Sigmoid colon (tissue), 7 donors: ENCODE data around the gene TAMALIN. TPM values are rescaled to one million over a fixed set of nuclear protein-coding genes. Genes with fewer than 3 reads are reported as not detected.
A peak's percentile ranks its signal among the peaks of the same experiment; 100 is the strongest.

Experiments
- DNase-seq: peaks from one replicate; pipeline ENCODE4 v3.0.0-alpha.2; 2019
- H3K27ac ChIP-seq, 4 donors: fragments of 200-600 bp; sonication (generic); one replicate each; pipeline ENCODE4 v1.5.1; 2016 to 2019; ENCODE audit warnings: mild to moderate bottlenecking in 1 of 4
- H3K27me3 ChIP-seq, 3 donors: fragments of 200-600 bp; sonication (generic); one replicate each; pipeline ENCODE4 v1.5.1; 2019; ENCODE audit warnings: mild to moderate bottlenecking in 1 of 3
- H3K36me3 ChIP-seq, 4 donors: fragments of 200-600 bp; sonication (generic); one replicate each; pipeline ENCODE4 v1.5.1; 2016 to 2019
- H3K4me1 ChIP-seq, 4 donors: fragments of 200-600 bp; sonication (generic); one replicate each; pipeline ENCODE4 v1.5.1; 2017 to 2019
- H3K4me3 ChIP-seq, 4 donors: fragments of 200-600 bp; sonication (generic); one replicate each; pipeline ENCODE4 v1.5.1; 2017 to 2019; ENCODE audit warnings: mild to moderate bottlenecking in 2 of 4, moderate library complexity in 1 of 4
- H3K9me3 ChIP-seq, 4 donors: fragments of 200-600 bp in 3 of 4; sonication (generic) in 3 of 4; one replicate each; pipeline versions ENCODE4 v1.5.1 to v1.6.1; 2013 to 2019
- EP300 ChIP-seq, 4 donors: sonication (generic); formaldehyde crosslinking; IDR thresholded peaks; one replicate each; pipeline ENCODE4 v1.6.1; 2017; ENCODE audit warnings: antibody characterized with exemption in 4 of 4
- POLR2A ChIP-seq, 2 donors: fragments of 450-650 bp; IDR thresholded peaks; one replicate each; pipeline ENCODE4 v1.6.1; 2016; ENCODE audit warnings: antibody characterized with exemption in 2 of 2, mild to moderate bottlenecking in 2 of 2, moderate library complexity in 2 of 2
- POLR2AphosphoS5 ChIP-seq, 4 donors: sonication (generic); formaldehyde crosslinking; IDR thresholded peaks; one replicate each; pipeline ENCODE4 v1.6.1; 2017; ENCODE audit warnings: antibody characterized with exemption in 4 of 4
- WGBS, 2 donors: extraction: QIAGEN DNeasy Blood & Tissue Kit; methylation state at CpG; one replicate each; pipeline ENCODE4 v1.1.7; 2013; 5-methylcytosine and 5-hydroxymethylcytosine counted together
- intact Hi-C: fragments of 100-400 bp; cut with DNase I; formaldehyde crosslinking; loops from one replicate; pipeline ENCODE4 v1.15.1; 2023
- polyA plus RNA-seq, 3 donors: library from polyadenylated mRNA; stranded (reverse); fragments of 200-250 nt; gene quantifications; one replicate each; pipeline ENCODE4 v1.2.3, GENCODE V29; 2013
- total RNA-seq, 4 donors: library from RNA; depleted of rRNA; stranded (reverse); fragments of >200 nt; gene quantifications; one replicate each; pipeline ENCODE4 v1.1.0, GENCODE V29; 2016
- TF ChIP-seq, protein P1 (sequence below), 4 experiments: fragments of 450-650 bp in 3 of 4; fragments of 200-600 bp in 1 of 4; IDR thresholded peaks; one replicate each; pipeline ENCODE4 v1.5.1; 2016 to 2019; ENCODE audit warnings: antibody characterized with exemption in 4 of 4, mild to moderate bottlenecking in 3 of 4, moderate library complexity in 2 of 4
- donor health status: healthy with polysubstance abuse.
- donor health status: Bipolar disorder and iron deficiency.
- donor health status: healthy.

TAMALIN gene
- total and polyA plus RNA-seq, 7 donors: 4.2 to 17.0 (median 9.4) TPM

DNA sequence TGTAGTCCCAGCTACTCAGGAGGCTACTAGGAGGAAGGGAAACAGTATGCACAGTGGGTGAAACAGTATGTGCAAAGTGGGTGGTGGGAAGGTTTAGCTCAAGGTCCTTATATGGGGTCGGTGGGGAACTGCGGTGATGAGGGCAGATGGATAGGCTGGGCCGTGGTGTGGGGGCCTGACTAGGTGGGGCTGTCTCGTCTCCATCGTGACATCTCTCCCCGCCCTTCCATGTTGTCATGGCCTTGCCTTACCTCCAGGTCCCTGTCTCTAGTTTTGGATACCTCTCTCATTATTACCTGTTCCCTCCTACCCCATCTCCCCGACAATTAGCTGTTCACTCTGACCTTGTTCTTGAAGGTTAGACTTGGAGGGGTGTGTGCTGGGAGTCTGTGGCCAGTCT lies 40.1 kb downstream of the TAMALIN start:
- no peak for TF ChIP-seq POLR2AphosphoS5 (IDR thresholded peaks at IDR 0.05)
- DNase-seq: peak; percentile 63
- H3K36me3 ChIP-seq: no peaks in the 10 kb centered on the region
- H3K9me3 ChIP-seq: no peaks in the 10 kb centered on the region
- intact Hi-C loops: no loop called here
- WGBS, 2 donors: 89 to 92% methylated on average over 7 of the region's 7 CpGs
- peak overlapping the region in 2 of 4 donors; percentile 92 to 96 for H3K27ac ChIP-seq
- no peaks in the 10 kb centered on the region for H3K27me3 ChIP-seq
- H3K4me3 ChIP-seq: no peak overlapping the region
- peaks cover 0 to 66% (median 56%) of the 10 kb centered on the region in 4 donors for H3K4me1 ChIP-seq

DNA sequence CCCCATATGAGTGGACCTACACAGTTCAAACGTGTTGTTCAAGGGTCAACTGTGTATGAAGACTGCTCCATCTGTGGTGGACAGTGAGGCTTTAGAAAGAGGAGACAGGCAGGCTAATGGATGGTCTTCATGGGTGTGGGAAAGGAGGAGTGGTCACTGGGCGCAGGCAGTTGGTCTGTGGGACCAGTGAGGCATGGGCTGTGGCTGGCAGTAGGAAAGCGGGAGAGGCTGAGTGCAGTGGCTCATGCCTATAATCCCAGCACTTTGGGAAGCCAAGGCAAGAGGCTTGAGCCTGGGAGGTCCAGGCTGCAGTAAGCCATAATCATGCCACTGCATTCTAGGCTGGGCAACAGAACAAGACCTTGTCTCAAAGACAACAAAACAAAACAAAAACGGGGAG lies 42.5 kb downstream of the TAMALIN start:
- no peaks in the 10 kb centered on the region for H3K9me3 ChIP-seq
- 78 to 82% methylated on average over 4 of the region's 4 CpGs for WGBS, 2 donors
- H3K4me3 ChIP-seq: no peak overlapping the region
- intact Hi-C loops: no loop called here
- TF ChIP-seq, protein P1, sequence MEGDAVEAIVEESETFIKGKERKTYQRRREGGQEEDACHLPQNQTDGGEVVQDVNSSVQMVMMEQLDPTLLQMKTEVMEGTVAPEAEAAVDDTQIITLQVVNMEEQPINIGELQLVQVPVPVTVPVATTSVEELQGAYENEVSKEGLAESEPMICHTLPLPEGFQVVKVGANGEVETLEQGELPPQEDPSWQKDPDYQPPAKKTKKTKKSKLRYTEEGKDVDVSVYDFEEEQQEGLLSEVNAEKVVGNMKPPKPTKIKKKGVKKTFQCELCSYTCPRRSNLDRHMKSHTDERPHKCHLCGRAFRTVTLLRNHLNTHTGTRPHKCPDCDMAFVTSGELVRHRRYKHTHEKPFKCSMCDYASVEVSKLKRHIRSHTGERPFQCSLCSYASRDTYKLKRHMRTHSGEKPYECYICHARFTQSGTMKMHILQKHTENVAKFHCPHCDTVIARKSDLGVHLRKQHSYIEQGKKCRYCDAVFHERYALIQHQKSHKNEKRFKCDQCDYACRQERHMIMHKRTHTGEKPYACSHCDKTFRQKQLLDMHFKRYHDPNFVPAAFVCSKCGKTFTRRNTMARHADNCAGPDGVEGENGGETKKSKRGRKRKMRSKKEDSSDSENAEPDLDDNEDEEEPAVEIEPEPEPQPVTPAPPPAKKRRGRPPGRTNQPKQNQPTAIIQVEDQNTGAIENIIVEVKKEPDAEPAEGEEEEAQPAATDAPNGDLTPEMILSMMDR (IDR thresholded peaks at IDR 0.05): no peak
- TF ChIP-seq POLR2AphosphoS5 (IDR thresholded peaks at IDR 0.05): no peak
- TF ChIP-seq EP300 (IDR thresholded peaks at IDR 0.05): no peak
- no peak for TF ChIP-seq POLR2A (IDR thresholded peaks at IDR 0.05)
- H3K27me3 ChIP-seq: no peaks in the 10 kb centered on the region
- H3K4me1 ChIP-seq: peaks cover 0 to 65% (median 61%) of the 10 kb centered on the region in 4 donors
- no peak for DNase-seq
- peak overlapping the region in 3 of 4 donors; percentile 94 to 100 (median 98) for H3K27ac ChIP-seq
- peaks cover 0 to under 1% (median under 1%) of the 10 kb centered on the region in 4 donors for H3K36me3 ChIP-seq

DNA sequence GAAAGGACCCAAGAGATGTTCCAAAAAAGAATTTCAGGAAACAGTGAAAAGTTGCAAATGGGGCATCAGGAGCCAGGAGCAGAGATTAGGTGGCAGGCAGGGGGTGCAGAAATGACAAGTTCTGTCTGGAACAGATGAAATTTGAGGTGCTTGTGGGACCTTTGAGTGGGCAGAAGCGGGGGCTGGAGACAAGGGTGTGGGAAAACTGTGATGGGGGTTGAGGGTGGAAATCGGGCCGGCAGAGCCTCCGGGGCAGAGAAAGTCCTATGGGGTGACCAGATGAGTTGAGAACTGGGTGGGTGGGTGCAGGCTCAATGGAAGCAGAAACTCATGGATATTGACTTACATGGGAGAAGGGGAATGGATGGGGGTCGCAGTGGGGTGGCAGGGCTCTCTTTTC lies 42.9 kb downstream of the TAMALIN start:
- Histone ChIP-seq H3K4me3 (no peak overlapping the region), H3K27ac (peak overlapping the region; percentile 94 to 100 (median 96))
- intact Hi-C loops: loop anchor here (2.0 kb wide), 1 partner anchor 17 kb away; no protein-coding TSS in a partner anchor

DNA sequence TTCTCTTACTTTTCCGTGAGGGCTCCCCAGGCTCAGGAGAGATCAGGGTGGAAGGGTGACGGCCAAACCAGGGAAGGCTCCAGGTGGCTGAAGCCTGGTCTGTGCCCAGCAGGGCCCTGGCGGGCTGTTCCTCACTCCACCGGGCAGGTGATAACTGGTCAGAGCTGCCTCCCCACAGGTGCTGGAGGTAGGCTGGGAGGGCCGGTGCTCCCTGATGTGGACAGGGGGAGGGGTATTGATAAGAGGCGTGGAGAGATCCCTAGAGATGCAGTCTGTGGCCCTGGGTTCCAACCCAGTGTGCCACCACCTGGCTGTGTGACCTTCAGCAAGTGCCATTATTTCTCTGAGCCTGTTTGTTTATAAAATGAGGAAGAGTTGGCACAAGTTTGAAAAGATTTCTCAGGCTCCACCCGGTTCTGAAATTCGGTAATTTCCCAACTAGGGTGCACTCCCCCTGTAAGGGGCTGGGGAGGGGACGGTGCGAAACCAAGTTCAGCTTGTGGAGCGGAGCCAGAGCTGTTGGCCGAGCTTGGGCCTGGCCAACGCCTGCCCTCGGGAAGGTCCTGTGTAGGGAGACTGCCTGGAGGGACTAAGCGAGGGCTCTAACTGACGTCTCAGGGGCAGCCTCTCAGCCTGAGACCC lies 43.5 kb downstream of the TAMALIN start:
- peak in 1 of 4 donors; percentile 16 for TF ChIP-seq EP300 (IDR thresholded peaks at IDR 0.05)
- no peak for TF ChIP-seq POLR2AphosphoS5 (IDR thresholded peaks at IDR 0.05)
- Histone ChIP-seq H3K4me3 (peak overlapping the region; percentile 46 to 77 (median 68)), H3K27me3 (no peaks in the 10 kb centered on the region), H3K36me3 (peaks cover 0 to 10% (median 9%) of the 10 kb centered on the region in 4 donors), H3K9me3 (no peaks in the 10 kb centered on the region), H3K4me1 (peaks cover 0 to 66% (median 61%) of the 10 kb centered on the region in 4 donors), H3K27ac (peak overlapping the region; percentile 94 to 100 (median 96))
- WGBS, 2 donors: 14 to 26% methylated on average over 16 of the region's 16 CpGs
- intact Hi-C loops: loop anchor here (2.0 kb wide), 1 partner anchor 17 kb away; no protein-coding TSS in a partner anchor
- peak; percentile 79 for DNase-seq

More for the DNA sequence above, 42.9 kb downstream of the TAMALIN start:
- Histone ChIP-seq H3K27me3 (no peaks in the 10 kb centered on the region), H3K9me3 (no peaks in the 10 kb centered on the region), H3K36me3 (peaks cover 0 to 5% (median 4%) of the 10 kb centered on the region in 4 donors), H3K4me1 (peaks cover 0 to 66% (median 61%) of the 10 kb centered on the region in 4 donors)
- WGBS, 2 donors: 89% methylated on average over 5 of the region's 5 CpGs
- TF ChIP-seq POLR2AphosphoS5 (IDR thresholded peaks at IDR 0.05) (no peak), EP300 (IDR thresholded peaks at IDR 0.05) (no peak), POLR2A (IDR thresholded peaks at IDR 0.05) (no peak)
- TF ChIP-seq, protein P1 (IDR thresholded peaks at IDR 0.05): no peak
- no peak for DNase-seq

DNA sequence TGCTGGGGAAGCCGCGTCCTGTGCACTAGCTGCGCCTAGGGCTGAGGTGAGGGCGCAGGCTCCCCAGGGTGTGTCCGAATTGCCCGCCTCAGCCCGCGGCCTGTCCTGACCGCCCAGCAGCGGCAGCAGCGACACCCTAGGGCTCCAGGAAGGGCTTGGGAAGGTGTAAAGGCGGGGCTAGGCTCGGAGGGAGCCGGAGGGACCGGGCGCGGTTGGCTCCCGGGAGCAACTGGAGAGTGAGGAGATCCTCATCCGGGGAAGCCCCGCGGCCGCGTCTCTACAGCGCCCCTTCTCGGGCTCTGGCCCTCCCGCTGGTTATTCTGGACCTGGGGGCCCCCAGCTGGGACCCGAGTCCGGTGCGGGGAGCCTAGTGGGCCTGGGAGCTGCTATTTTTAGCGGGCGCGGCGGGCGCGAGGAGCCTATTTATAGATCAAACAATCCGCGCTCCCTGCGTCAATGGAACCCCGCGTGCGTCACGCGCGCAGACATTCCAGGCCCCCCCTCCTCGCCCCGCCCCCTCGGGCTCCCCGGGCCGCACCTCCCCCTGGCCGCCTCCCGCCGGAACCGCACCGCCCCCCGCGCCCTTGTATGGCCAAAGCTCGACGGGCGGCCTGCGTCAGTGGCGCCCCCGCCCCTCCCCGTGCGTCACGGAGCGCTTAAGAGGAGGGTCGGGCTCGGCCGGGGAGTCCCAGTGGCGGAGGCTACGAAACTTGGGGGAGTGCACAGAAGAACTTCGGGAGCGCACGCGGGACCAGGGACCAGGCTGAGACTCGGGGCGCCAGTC lies 44.2 kb downstream of the TAMALIN start, which contains the start of gene NR4A1:
TSS of gene NR4A1 (plus strand) at position 685 of the 784 bp plus-strand sequence. CDS start 2,887 bp downstream, outside the sequence.
- H3K4me1 ChIP-seq: peaks cover 0 to 66% (median 57%) of the 10 kb centered on the region in 4 donors
- WGBS, 2 donors: 0 to 1% methylated on average over 77 of the region's 77 CpGs
- no peaks in the 10 kb centered on the region for H3K9me3 ChIP-seq
- TF ChIP-seq EP300 (IDR thresholded peaks at IDR 0.05): peak; percentile 95 to 100 (median 98)
- TF ChIP-seq, protein P1 (IDR thresholded peaks at IDR 0.05): no peak
- peak; percentile 98 for TF ChIP-seq POLR2A (IDR thresholded peaks at IDR 0.05)
- peak; percentile 100 for TF ChIP-seq POLR2AphosphoS5 (IDR thresholded peaks at IDR 0.05)
- no peaks in the 10 kb centered on the region for H3K27me3 ChIP-seq
- H3K36me3 ChIP-seq: peaks cover under 1 to 13% (median 10%) of the 10 kb centered on the region in 4 donors
- H3K27ac ChIP-seq: peak within 1 kb of the TSS; percentile 94 to 100 (median 96)
- peak within 1 kb of the TSS; percentile 67 to 77 (median 68) for H3K4me3 ChIP-seq
- intact Hi-C loops: loop anchor here (2.0 kb wide), 1 partner anchor 18 kb away; no protein-coding TSS in a partner anchor
- peak; percentile 100 for DNase-seq
